Nephron progenitor cell (in vitro differentiated cells): ENCODE results near the gene ALX4.
A peak's percentile ranks its signal among the peaks of the same experiment; 100 is the strongest.

Experiments
- DNase-seq: peaks from one replicate; pipeline ENCODE4 v3.0.0; 2021
- H3K27ac Mint-ChIP-seq: 2 replicates; pipeline ENCODE4 v1.8.0; 2021; ENCODE audit warnings: mild to moderate bottlenecking, moderate library complexity, mixed read lengths
- H3K27me3 Mint-ChIP-seq: 2 replicates; pipeline ENCODE4 v1.8.0; 2021; ENCODE audit warnings: mild to moderate bottlenecking, low read depth, mixed read lengths; ENCODE audit not compliant: poor library complexity
- H3K36me3 Mint-ChIP-seq: 2 replicates; pipeline ENCODE4 v1.8.0; 2021; ENCODE audit warnings: low read depth, mixed read lengths
- H3K4me1 Mint-ChIP-seq: 2 replicates; pipeline ENCODE4 v1.8.0; 2021; ENCODE audit warnings: mixed read lengths
- H3K4me3 Mint-ChIP-seq: 2 replicates; pipeline ENCODE4 v1.8.0; 2021; ENCODE audit warnings: mild to moderate bottlenecking, moderate library complexity, mixed read lengths
- H3K9me3 Mint-ChIP-seq: 2 replicates; pipeline ENCODE4 v1.8.0; 2021; ENCODE audit warnings: mild to moderate bottlenecking, moderate library complexity, mixed read lengths
- CTCF ChIP-seq: fragments of 200-600 bp; sonication (generic); IDR thresholded peaks from 2 replicates; pipeline ENCODE4 v1.5.0; 2021; ENCODE audit warnings: antibody characterized with exemption

ALX4 gene

GRCh38 chr11:44304091-44305025 is 5.6 kb downstream of the ALX4 start:
- H3K27me3 Mint-ChIP-seq, result peaks cover 99% of the 10 kb centered on the region
- H3K4me1 Mint-ChIP-seq, result peaks cover 40% of the 10 kb centered on the region
- DNase-seq, result peak; percentile 56
- H3K27ac Mint-ChIP-seq, result no peak overlapping the region
- TF ChIP-seq CTCF, result no peak
- no peaks in the 10 kb centered on the region for H3K36me3 Mint-ChIP-seq
- H3K9me3 Mint-ChIP-seq, result no peaks in the 10 kb centered on the region
- H3K4me3 Mint-ChIP-seq, result peak overlapping the region; percentile 69

GRCh38 chr11:44303401-44303938 is 6.5 kb downstream of the ALX4 start:
- H3K27me3 Mint-ChIP-seq, result peaks cover 100% of the 10 kb centered on the region
- DNase-seq, result no peak
- no peak overlapping the region for H3K27ac Mint-ChIP-seq
- no peaks in the 10 kb centered on the region for H3K9me3 Mint-ChIP-seq
- peaks cover 40% of the 10 kb centered on the region for H3K4me1 Mint-ChIP-seq
- no peak for TF ChIP-seq CTCF
- no peaks in the 10 kb centered on the region for H3K36me3 Mint-ChIP-seq
- H3K4me3 Mint-ChIP-seq, result no peak overlapping the region

- DNase-seq, result no peak
- H3K27me3 Mint-ChIP-seq, result peaks cover 98% of the 10 kb centered on the region
Measured at GRCh38 chr11:44301564-44302271, 8.2 kb downstream of the ALX4 start.

GRCh38 chr11:44300844-44301563 is 8.9 kb downstream of the ALX4 start:
- Mint-ChIP-seq H3K4me3 (no peak overlapping the region), H3K9me3 (no peaks in the 10 kb centered on the region), H3K27ac (no peak overlapping the region), H3K36me3 (peaks cover 3% of the 10 kb centered on the region), H3K4me1 (peaks cover 23% of the 10 kb centered on the region), H3K27me3 (peaks cover 98% of the 10 kb centered on the region)
- no peak for TF ChIP-seq CTCF
- DNase-seq, result no peak

More at GRCh38 chr11:44301564-44302271, 8.2 kb downstream of the ALX4 start:
- Mint-ChIP-seq H3K4me1 (peaks cover 29% of the 10 kb centered on the region), H3K36me3 (no peaks in the 10 kb centered on the region), H3K4me3 (no peak overlapping the region), H3K27ac (no peak overlapping the region), H3K9me3 (no peaks in the 10 kb centered on the region)
- no peak for TF ChIP-seq CTCF

- DNase-seq, result no peak
- Mint-ChIP-seq H3K36me3 (peaks cover 3% of the 10 kb centered on the region), H3K4me3 (no peak overlapping the region), H3K27me3 (peaks cover 91% of the 10 kb centered on the region), H3K9me3 (no peaks in the 10 kb centered on the region), H3K27ac (no peak overlapping the region), H3K4me1 (peaks cover 7% of the 10 kb centered on the region)
- no peak for TF ChIP-seq CTCF
Measured at GRCh38 chr11:44298862-44299261, 11.1 kb downstream of the ALX4 start.
